ENCODE measurements around the gene GOLGA8H. TPM values are rescaled to one million over a fixed set of nuclear protein-coding genes. Genes with fewer than 3 reads are reported as not detected.
"Not testable (repeated sequence)": the region's sequence is repeated elsewhere in the genome, so short reads cannot be mapped to it uniquely, and the experiment has no call there.

Gene GOLGA8H
- 1.2 TPM for total RNA-seq

- DNase-seq = not testable (repeated sequence)
These were observed at the start of gene GOLGA8H for GRCh38 chr15:30603796-30604195. TSS of gene GOLGA8H (plus strand) at chr15:30604028. CDS start at chr15:30604126, 98 bp downstream.

- not testable (repeated sequence) for DNase-seq
These were observed 36.9 kb upstream of the GOLGA8H start for GRCh38 chr15:30566949-30567348.

GRCh38 chr15:30573012-30573491 lies 30.8 kb upstream of the GOLGA8H start:
- DNase-seq = not testable (repeated sequence)

GRCh38 chr15:30579394-30579970 lies 24.3 kb upstream of the GOLGA8H start:
- not testable (repeated sequence) for DNase-seq

- not testable (repeated sequence) for DNase-seq
These were observed 23.1 kb upstream of the GOLGA8H start for GRCh38 chr15:30580716-30581115.

- DNase-seq = not testable (repeated sequence)
These were observed 4.9 kb upstream of the GOLGA8H start for GRCh38 chr15:30598953-30599352.

GRCh38 chr15:30612271-30612670 lies 8.4 kb downstream of the GOLGA8H start:
- DNase-seq = not testable (repeated sequence)

- not testable (repeated sequence) for DNase-seq
These were observed 17.5 kb downstream of the GOLGA8H start for GRCh38 chr15:30621342-30621741.

- DNase-seq = not testable (repeated sequence)
These were observed 21.8 kb downstream of the GOLGA8H start, which contains the start of gene ARHGAP11B for GRCh38 chr15:30625436-30626193. TSS of gene ARHGAP11B (plus strand) at chr15:30626128.

GRCh38 chr15:30626194-30626565 lies 22.4 kb downstream of the GOLGA8H start:
- DNase-seq = not testable (repeated sequence)

GRCh38 chr15:30626632-30627031 lies 22.8 kb downstream of the GOLGA8H start:
- DNase-seq = not testable (repeated sequence)

GRCh38 chr15:30650012-30650929 lies 46.4 kb downstream of the GOLGA8H start:
- no peak for DNase-seq

GRCh38 chr15:30661154-30661553 lies 57.3 kb downstream of the GOLGA8H start:
- not testable (repeated sequence) for DNase-seq

Small RNA genes within 50 kb of the gene (small RNA-seq; reads per million reads assigned to genes)
- gene RF00096 (ENCODE audit: low replicate concordance) (not detected), gene RN7SL628P (ENCODE audit: low replicate concordance) (not detected), gene RN7SL796P (ENCODE audit: low replicate concordance) (not detected)

Other genes starting within 250 kb of the GOLGA8H start
- 1.4 TPM for gene CHRFAM7A, start 210.5 kb upstream of the GOLGA8H start, total RNA-seq
- gene GOLGA8R, start 189.8 kb upstream of the GOLGA8H start, total RNA-seq = 8.3 TPM
- gene GOLGA8Q, start 52.0 kb upstream of the GOLGA8H start, total RNA-seq = 4.7 TPM